ENCODE measurements around the gene AK4.
A peak's percentile ranks its signal among the peaks of the same experiment; 100 is the strongest.
"Not testable (repeated sequence)": the region's sequence is repeated elsewhere in the genome, so short reads cannot be mapped to it uniquely, and the experiment has no call there.

AK4 gene

GRCh38 chr1:65148178-65148547 is at the start of gene AK4:
AK4 (plus strand) TSS chr1:65148203; CDS start chr1:65148408, 205 bp downstream.
- not testable (repeated sequence) for DNase-seq

- no peak for DNase-seq
Observed at GRCh38 chr1:65103807-65104206, 44.2 kb upstream of the AK4 start.

GRCh38 chr1:65104854-65105534 is 43.0 kb upstream of the AK4 start:
- peak; percentile 24 for DNase-seq

- DNase-seq: peak; percentile 14
Observed at GRCh38 chr1:65105596-65105995, 42.4 kb upstream of the AK4 start.

GRCh38 chr1:65108025-65108642 is 39.9 kb upstream of the AK4 start:
- no peak for DNase-seq

- DNase-seq: no peak
Observed at GRCh38 chr1:65109487-65109886, 38.5 kb upstream of the AK4 start.

- DNase-seq: no peak
Observed at GRCh38 chr1:65112811-65113210, 35.2 kb upstream of the AK4 start.

- DNase-seq: no peak
Observed at GRCh38 chr1:65113298-65113697, 34.7 kb upstream of the AK4 start.

- peak; percentile 11 for DNase-seq
Observed at GRCh38 chr1:65114322-65114721, 33.7 kb upstream of the AK4 start.

GRCh38 chr1:65119951-65120350 is 28.1 kb upstream of the AK4 start:
- DNase-seq: peak; percentile 42

GRCh38 chr1:65129104-65129503 is 18.9 kb upstream of the AK4 start:
- DNase-seq: not testable (repeated sequence)

- DNase-seq: no peak
Observed at GRCh38 chr1:65138524-65138923, 9.5 kb upstream of the AK4 start.

- not testable (repeated sequence) for DNase-seq
Observed at GRCh38 chr1:65139793-65140192, 8.2 kb upstream of the AK4 start.

GRCh38 chr1:65141394-65141793 is 6.6 kb upstream of the AK4 start:
- peak; percentile 63 for DNase-seq

GRCh38 chr1:65141918-65142317 is 6.1 kb upstream of the AK4 start:
- no peak for DNase-seq

- DNase-seq: not testable (repeated sequence)
Observed at GRCh38 chr1:65143112-65143658, 4.8 kb upstream of the AK4 start.

GRCh38 chr1:65146908-65147423 is 1.0 kb upstream of the AK4 start:
- no peak for DNase-seq

- peak; percentile 31 for DNase-seq
Observed at GRCh38 chr1:65147424-65148177, 402 bp upstream of the AK4 start.

- peak; percentile 62 for DNase-seq
Observed at GRCh38 chr1:65148548-65149350, 746 bp downstream of the AK4 start.

- DNase-seq: peak; percentile 33
Observed at GRCh38 chr1:65149351-65150107, 1.5 kb downstream of the AK4 start.

- DNase-seq: no peak
Observed at GRCh38 chr1:65150108-65150463, 2.1 kb downstream of the AK4 start.

All from fibroblast of skin of right quadriceps (primary cell).